SHP77 (cell line): Measurements from ENCODE around the gene PTPRK.

Source experiments
- DNase-seq, 2 experiments: peaks; one replicate each; lab custom pipeline; 2025; lab: John Stamatoyannopoulos, UW

PTPRK gene

DNA sequence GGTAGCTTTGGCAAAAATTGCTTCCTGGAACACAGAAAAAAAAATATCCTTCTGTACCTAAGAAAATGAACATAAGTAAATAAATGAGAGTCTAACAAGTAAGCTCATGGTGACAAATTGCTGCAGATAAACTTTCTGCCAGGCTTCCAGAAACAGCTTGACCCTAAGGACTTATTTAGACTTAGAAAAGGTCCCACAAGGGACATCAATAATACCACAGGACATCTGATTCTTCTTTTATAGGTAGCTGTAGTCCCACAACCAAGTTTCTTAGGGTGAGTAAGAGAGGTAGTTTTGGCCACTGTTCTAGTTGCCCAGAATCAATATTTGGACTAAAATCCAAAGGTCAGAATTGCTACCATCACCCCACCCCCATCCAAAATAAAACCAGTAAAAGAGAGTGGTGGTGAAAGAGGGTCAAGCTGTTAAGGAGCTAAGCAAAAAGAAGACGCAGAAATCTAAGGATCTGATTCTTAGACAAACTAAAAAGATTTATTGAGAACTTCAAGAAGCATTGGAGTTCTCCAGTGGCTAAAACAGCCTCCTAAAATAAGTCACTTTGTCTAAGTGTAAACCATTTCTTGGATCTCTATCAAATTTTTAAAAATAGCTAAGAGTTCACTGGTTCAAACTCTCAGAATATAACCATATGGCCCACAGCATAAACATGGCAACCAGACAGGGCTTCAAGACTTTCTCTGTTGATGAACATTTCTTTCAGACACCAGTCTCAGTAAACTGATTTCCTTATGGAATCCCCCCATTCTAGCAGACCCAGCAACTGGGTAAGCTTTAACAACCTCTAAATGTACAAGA lies 180.6 kb downstream of the PTPRK start:
- DNase-seq = no peak

DNA sequence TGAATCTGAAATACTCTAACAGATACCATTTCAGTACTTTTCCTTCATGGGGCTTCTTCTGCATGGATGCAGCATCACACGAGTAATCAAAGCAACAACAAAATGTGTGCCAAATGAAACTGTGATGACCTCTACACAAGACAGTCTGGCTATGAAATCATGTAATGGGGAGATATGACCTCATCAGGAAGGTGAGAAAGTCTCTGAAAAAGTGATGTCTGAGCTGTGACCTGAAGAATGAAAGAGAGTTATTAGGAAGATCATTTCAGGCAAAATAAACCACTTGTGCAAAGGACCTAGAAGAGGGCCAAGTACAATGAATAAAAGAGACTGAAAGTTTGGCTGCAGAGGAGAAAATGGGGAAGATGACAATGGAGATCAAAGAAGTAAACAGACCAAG lies 182.8 kb downstream of the PTPRK start:
- DNase-seq = no peak

DNA sequence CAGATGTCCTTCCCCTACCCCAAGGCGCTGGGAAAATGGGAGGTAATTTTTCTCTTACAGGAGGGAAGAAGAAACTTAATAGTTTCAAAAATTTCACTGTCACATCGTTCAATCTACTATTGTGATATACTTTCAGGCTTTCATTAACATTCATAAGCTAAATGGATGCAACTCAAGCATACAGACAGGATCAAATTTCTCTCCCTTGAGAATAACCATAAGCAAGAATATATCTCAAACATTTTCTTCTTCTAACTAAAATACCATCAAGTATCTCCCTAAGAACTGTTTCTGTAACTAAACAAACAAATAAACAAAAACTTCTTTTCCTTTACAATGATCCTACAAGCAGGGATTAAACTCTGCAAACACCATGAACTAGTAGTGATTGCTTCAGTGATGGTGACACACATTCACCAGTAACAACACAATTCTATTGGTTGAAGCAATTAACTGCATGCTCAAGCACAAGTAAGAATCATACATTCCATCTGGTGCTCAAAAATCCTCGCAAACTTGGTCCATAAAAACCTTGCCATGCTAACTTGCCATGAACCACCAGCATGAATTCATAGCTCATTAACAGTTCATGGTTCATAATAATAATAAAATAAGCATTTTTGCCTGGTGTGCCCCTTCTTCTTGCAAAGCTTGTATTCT lies 183.8 kb downstream of the PTPRK start:
- no peak for DNase-seq

DNA sequence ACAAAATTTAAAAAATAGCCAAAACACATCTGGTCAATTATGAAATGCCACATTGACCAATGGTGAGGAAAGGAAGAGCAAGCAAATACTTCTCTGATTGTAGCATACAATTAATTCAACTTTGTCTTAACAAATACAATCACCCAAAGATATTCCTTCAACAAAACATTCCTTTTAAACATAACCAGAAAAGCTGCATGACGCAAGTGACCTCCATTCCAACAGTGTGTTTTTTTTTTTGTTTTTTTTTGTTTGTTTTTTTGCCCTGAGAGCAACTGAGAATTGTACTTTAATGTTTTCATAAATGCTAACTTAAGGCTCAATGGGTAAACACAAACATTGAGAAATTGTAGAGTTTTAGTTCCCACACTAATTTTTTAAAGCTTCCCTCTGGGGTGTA lies 184.4 kb downstream of the PTPRK start:
- DNase-seq = no peak

DNA sequence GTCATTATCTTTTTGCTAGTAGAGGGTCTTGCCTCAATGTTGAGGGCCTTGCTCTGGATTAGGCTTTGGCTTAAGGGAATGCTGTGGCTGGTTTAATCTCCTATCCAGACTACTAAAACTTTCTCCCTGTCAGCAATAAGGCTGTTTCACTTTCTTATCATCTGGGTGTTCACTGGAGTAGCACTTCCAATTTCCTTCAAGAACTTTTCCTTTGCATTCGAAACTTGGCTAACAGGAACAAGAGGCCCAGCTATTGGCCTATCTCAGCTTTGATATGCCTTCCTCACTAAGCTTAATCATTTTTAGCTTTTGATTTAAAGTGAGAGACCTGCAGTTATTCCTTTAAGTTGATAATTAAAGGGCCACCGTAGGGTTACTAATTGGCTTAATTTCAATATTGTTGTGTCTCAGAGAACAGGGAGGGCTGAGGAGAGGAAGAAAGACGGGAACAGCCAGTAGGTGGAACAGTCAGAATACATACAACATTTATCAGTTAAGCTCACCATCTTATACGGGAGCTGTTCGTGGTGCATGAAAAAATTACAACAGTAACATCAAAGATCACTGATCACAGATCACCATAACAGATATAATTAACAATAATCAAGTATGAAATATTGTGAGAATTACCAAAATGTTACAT lies 186.7 kb downstream of the PTPRK start:
- no peak for DNase-seq

DNA sequence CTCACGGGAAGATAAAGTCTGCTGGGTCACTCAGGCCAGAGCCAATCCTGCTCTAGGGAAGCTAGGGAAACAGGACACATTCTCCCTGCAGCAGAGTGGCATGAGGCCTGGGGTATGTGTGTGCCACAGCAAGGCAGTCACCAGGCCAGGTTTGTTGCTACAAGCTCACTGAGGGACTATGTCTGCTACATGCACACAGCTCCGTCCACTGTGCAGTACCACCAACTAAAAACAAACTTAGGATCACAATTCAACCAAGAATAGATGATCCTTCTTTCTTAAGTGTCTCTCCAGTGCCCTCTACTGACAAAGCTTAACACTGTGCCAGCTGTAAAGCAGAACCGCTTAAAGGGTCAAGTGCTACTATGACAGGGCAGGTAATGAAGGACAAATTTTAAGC lies 192.5 kb downstream of the PTPRK start:
- DNase-seq = peak; percentile 29 to 45

DNA sequence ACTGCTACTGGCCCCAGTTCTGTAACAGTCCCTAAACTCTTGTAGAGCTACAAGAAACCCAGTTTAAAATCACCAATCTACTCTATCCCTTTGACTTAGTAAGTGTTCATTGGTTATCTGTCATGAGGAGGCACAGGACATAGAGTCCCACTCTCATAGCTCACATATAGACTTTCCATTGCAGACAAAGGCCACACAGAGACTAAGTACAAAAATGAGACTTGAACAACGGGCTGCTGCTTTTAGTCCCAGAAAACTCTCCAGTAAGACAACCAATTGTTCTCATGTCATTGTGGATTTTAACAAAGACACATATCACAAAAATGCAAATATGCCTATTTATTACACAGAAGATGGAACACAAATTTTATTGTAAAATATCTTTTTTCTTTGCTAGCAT lies 197.4 kb downstream of the PTPRK start:
- no peak for DNase-seq

DNA sequence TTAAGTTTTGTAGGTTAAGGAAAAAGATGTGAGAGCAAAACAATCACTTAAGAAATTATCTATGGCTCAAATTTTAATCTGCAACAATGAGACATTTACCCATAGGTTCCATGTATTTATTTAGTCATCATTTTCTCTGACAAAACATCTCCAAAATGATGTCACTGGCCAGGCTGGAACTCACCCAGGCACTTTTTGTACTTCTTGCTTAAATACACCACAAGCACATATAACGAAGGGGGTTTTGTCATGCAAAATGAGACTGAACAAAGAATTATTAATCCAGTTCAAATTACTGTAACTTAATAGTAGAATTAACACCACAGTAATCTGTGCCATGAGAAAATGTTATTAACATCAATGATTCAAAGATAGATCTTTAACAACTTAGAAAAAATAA lies 200.5 kb downstream of the PTPRK start:
- DNase-seq = no peak

DNA sequence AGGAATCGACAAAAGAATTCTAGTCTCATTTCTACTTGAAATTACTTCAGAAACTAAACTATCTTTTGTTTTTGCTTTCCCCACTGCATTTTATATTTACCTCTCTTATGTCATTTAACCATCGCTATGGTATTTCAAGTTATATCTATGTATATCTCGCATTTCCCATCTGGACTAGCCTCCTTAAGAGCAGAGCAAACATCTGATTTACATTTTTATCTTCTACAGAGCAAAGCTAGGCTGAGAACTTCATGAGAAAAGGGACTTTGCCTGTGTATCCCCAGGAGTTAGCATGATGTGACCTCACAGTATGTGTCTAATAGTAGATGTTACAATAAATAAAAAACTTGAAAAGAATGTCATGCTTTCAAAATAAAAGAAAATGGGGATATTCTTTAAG lies 201.2 kb downstream of the PTPRK start:
- no peak for DNase-seq

DNA sequence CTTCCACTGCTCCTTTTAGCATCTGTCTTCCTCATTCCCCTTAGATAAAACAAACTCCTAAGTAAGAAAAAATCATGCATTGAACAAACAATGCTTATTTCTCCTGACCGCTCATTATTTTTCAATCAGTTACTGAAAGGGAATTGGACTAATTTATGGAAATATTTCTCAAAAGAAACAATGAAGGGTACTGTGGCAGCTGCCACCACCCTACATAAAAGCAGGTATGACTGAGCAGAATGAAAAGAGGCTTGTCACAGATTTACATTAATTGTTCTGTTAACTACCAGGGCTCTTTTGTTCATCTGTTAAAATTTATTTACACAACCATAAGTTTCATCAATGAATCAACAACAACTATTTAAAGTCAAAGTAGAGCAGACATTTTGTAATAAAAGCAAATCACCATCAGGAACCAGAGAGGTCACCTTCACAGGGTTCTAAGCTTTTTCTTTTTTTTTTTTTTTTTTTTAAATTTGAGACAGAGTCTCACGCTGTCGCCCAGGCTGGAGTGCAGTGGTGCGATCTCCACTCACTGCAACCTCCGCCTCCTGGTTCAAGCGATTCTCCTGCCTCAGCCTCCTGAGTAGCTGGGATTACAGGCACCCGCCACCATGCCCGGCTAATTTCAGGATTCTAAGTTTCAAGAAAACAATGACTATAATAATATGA lies 204.0 kb downstream of the PTPRK start:
- DNase-seq = no peak

DNA sequence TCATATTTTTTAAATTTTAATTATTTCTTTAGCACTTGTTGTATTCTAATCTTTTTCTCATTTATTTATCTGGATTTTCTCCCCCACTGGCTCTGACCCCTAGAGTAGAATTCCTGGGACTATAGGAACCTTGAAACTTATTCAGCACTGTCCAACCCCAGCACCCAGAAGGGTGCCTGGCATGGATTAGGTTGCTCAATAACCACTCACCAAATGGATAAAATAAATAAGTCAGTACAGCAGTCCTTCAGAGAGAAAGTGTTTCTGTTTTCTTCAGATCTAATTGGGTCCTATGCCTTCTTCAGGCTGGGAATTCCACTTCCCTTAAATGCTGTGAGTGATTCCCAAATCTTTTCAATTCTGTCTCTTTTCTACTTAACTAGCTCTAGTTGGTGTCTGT lies 206.2 kb downstream of the PTPRK start:
- no peak for DNase-seq

DNA sequence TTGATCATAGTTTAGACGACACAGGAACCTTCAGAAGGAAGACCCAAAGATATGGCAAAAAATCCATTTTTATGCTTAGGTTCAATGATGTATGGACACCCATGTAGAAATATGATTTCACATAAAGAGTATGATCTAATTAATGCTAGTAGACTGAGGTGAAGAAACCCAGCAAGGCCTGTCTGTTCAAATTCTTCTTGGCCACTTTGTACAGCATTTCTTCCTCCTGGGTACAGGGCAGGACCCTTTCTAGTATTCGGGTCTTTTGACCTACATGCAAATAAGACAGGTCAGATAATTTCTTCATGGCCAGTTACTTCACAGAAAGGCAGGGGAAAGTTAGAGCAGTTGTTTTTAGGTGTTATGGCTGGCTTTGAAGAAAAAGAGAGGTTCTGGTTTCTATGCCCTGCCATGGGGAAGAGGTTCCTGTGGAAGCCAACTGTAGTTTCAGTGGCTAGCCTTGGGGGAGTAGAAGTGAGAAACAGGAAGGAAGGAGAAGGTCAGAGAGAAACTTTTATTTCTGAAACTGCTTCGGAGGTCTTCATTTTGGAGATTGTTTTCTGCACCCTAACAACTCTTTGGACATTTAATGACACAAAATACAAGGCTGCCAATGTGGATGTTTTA lies 208.3 kb downstream of the PTPRK start:
- no peak for DNase-seq

DNA sequence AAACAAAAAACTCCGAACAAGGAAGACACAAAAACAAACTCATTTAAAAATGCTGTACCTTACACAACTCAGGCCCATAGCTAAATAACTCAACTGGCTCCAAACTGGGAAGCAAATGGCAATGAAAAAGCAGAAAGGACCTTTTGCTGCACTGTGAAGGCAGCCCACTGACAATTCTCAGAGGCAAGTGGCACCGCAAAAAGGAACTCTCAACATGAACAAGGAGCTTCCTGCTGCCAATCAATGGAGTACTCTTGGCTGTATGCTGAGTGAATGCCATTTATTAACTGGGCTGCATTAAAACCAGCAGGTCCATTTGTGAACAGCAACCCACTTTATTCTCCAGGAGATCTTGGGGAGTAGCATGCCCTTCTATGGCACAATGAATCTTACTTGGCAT lies 209.9 kb downstream of the PTPRK start:
- no peak for DNase-seq

DNA sequence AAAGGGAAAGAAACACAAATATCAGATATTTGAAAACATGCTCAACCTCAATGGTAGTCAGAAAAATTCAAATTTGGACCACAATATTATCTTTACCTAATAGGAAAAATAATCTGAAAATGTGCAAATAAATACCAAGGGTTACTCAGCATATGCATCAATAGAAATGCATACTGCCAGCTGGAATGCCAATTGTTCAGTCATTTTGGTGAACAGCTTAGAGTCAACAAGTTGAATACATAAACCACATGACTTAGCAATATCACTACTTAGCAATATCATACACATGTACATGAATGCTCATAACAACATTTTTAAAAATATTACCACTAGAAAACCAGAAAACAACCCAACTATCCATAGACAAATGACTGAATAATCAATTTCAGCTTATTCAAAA lies 212.7 kb downstream of the PTPRK start:
- no peak for DNase-seq

DNA sequence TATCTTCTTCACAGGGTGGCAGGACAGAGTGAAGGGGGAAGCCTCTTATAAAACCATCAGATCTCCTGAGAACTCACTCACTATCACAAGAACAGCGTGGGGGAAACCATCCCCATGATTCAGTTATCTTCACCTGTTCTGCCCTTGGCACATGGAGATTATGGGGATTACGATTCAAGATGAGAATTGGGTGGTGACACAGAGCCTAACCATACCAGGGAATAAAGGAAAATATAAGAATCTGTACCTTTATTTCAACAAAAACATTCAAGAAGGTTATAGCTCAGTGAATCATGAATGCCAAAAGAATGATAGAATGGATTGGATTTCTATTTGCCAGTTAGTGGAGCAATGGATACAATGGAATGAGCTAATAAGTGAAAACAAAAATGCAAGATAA lies 214.4 kb downstream of the PTPRK start:
- no peak for DNase-seq

DNA sequence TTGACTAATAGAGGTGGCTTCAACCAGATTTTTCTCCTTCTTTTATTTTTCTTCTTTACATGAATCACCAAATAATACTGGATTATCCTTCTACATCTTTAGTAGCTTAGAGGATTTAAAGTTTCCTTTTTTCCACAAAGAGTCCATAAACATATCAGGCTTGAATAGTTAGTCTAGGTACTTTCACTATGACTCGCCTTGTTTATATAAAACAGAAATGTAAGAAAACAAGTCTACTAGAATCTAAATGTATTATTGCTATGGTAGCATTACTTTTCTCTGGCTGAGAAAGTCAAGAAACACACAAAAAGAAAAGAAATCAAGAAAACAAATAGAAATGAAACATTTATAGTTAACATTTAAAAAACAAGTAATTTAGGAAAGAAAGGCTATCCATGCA lies 215.2 kb downstream of the PTPRK start:
- no peak for DNase-seq

DNA sequence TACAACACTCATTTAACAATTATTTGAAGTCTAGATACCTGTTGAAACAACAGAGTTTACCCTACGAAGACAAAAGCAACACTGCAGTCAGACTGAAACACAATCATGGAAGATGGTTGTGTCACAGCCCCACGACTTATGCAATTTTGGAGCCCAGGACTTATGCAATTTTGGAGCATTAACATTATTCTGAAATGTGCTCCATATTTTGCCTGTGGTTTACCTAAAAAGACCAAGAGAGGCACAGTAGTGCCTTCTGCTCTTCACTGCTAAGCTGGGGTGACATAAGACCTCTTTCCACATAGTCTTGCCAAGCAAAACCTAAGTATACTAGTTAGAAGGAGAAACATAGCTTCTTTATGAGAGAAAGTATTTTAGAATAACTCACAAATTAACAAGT lies 216.5 kb downstream of the PTPRK start:
- DNase-seq = no peak

DNA sequence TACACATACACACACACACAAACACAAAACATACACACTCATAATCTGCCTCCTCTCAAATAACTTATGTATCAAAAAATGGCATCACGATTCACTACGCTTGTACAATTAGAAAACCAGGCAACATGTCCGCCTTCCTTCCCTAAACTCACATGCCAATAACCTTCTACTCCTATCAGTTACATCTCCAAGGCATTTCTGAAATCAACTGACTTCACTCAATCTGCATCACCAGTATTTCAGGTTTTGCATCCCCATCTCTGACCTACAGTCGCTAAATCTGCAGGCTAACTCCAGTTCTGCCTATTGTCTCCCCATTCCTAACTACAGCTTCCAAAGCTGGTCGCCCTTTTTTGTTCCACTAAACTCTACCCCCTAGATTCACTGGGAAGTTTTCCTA lies 217.5 kb downstream of the PTPRK start:
- DNase-seq = no peak

DNA sequence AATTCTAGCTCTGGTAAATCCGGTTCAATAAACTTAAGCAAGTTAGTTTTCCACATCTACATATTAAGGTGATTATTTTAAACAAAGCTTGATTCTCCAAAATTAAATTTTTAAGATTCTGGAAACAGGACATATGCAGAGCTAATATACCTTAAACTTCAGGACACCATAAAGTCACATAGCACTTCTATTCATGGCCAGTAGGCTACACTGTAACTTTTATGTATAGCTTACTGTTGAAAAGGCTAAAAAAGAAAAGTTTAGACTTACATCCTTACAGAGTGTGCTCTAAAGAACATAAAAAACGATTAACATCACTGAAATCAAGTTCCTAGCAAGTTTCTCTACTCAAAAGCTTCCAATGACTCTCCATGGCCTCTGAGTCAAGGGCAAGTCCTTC lies 224.7 kb downstream of the PTPRK start:
- DNase-seq = no peak

DNA sequence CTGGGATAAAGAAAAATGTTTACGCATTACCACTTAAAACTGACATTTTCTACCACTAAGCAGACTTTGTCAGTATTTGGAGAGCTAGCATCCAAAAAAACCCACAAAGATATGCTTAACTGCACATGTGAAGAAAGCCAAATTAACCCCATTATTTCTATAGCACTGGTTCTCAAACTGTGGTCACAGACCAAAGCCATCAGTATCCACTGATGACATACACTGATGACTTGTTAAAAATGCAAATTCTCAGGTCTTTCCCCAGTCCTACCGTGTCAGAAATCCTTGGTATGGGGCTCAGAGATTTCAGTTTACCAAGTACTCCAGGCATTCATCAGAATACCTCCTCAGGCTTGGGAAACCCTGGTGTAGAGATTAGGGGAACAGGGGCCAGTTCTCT lies 230.2 kb downstream of the PTPRK start:
- no peak for DNase-seq

DNA sequence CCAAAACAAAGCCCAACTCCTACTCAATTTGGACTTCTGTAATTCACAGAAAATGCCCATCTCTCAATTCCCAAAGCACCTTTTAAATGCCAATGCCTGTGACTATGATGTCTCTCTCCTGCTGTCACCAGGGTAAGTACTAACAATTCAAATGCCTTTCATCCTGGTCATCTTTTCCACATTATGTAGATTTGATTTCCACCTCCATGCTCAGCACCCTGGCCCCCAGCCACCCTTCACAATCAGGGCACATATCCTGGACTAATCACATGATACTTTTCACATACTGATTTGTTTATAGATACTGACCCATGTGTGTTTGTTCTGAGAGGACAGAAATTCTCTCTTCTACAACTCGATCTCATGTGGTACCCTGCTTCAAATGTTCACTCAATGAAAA lies 236.3 kb downstream of the PTPRK start:
- no peak for DNase-seq

DNA sequence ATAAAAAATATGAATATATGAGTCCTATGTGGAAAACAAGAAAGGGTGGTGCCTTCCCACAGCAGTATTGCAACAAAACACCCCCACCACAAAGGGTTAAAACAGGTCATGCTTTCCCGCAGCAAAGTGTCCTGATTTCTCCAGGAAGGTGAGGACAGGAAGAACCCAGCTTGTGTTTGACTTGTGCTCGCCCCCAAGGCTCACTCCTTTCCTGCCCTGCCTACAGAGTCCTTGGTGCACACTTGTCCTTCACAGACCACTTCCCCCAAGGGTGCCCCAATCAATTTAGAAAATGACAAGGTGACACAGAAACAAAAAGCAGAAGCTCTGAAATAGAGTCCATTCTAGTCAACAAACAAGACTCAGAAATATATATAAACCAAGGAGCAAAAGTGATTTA lies 237.4 kb downstream of the PTPRK start:
- no peak for DNase-seq
